Measurements from ENCODE around the gene CLASRP. TPM values are rescaled to one million over a fixed set of nuclear protein-coding genes. Genes with fewer than 3 reads are reported as not detected.

CLASRP gene
- polyA plus RNA-seq, 1 experiment = 12.4 TPM

DNA sequence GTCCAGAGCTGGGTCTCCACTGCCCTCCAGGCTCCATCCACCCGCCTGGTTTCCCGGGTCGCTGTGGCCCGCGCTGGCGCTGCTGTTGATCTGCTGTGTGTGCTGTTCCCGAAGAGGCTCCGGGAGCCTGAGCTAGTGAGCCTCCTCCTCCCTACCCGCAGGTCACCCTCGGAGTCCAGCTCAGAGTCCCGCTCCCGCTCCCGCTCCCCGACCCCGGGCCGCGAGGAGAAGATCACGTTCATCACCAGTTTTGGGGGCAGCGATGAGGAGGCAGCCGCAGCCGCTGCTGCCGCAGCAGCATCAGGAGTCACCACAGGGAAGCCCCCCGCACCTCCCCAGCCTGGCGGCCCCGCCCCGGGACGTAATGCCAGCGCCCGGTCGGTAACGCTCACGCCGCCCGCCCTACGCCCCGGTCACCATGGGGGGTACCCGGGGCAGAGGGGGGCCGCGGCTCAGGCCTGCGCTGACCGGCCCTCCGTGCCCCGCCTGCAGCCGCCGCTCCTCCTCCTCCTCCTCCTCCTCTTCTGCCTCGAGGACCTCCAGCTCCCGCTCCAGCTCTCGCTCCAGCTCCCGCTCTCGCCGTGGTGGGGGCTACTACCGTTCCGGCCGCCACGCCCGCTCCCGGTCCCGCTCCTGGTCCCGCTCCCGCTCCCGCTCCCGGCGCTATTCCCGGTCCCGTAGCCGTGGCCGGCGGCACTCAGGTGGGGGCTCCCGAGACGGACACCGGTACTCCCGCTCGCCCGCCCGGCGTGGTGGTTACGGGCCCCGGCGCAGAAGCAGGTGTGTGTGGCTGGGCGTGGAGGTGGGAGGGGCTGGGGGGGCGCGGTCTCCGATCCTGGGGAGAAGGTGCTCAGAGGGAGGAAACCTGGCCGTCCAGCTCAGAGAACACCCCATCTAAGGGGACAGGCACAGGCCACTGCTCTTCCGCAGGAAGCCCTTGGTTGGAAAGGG lies 25.3 kb downstream of the CLASRP start:
- DNase-seq (ENCODE audit: low read depth, low spot score) = no peak
- H3K9me3 ChIP-seq (ENCODE audit: control insufficient read depth, insufficient read depth, low read length) = no peaks in the 10 kb centered on the region; the same call in 1 of the 2 replicates
- ChIA-PET CTCF (no interaction called here), POLR2A (no interaction called here)
- H3K27me3 ChIP-seq (ENCODE audit: control insufficient read depth, insufficient read depth, low read length) = no peaks in the 10 kb centered on the region
- TF ChIP-seq, protein P1, sequence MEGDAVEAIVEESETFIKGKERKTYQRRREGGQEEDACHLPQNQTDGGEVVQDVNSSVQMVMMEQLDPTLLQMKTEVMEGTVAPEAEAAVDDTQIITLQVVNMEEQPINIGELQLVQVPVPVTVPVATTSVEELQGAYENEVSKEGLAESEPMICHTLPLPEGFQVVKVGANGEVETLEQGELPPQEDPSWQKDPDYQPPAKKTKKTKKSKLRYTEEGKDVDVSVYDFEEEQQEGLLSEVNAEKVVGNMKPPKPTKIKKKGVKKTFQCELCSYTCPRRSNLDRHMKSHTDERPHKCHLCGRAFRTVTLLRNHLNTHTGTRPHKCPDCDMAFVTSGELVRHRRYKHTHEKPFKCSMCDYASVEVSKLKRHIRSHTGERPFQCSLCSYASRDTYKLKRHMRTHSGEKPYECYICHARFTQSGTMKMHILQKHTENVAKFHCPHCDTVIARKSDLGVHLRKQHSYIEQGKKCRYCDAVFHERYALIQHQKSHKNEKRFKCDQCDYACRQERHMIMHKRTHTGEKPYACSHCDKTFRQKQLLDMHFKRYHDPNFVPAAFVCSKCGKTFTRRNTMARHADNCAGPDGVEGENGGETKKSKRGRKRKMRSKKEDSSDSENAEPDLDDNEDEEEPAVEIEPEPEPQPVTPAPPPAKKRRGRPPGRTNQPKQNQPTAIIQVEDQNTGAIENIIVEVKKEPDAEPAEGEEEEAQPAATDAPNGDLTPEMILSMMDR (IDR thresholded peaks at IDR 0.05; ENCODE audit: low read depth, low read length) = no peak
- no peak overlapping the region for H3K4me3 ChIP-seq (ENCODE audit: low read depth, low read length)
- H3K27ac ChIP-seq (ENCODE audit: low read depth, low read length) = no peak overlapping the region

DNA sequence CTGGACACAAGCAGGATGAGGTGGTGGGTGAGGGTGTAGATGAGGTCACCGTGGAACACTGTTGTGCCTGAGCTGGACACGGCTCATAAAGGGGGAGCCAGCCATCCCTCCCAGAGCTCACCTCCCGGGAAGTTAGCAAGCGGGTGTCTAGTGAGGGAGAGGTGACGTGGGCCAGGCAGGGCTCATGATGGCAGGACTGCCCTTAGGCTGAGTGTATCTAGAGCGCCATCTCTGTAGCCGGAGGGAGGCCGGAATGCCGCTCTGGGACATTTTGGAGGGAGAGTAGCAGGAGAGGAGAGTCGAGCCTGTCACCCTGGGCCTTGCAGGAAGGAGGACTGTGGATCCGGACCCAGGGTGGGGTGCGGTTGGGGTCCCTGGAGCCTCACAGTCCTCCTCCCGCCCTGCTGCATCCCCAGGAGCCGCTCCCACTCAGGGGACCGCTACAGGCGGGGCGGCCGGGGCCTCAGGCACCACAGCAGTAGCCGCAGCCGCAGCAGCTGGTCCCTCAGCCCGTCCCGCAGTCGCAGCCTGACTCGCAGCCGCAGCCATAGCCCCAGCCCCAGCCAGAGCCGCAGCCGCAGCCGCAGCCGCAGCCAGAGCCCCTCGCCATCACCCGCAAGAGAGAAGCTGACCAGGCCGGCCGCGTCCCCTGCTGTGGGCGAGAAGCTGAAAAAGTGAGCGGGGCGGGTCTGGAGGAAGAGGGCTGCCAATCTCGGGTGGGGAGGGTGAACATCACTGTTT lies 28.2 kb downstream of the CLASRP start:
- TF ChIP-seq, protein P1 (IDR thresholded peaks at IDR 0.05; ENCODE audit: low read depth, low read length) = no peak
- ChIA-PET CTCF (interaction anchor here (0.6 kb wide), 1 partner anchor 13 kb away, joined by 3 read pairs; no protein-coding TSS in a partner anchor), POLR2A (no interaction called here)
- H3K9me3 ChIP-seq (ENCODE audit: control insufficient read depth, insufficient read depth, low read length) = no peaks in the 10 kb centered on the region; the same call in 1 of the 2 replicates
- no peak for DNase-seq (ENCODE audit: low read depth, low spot score)
- no peaks in the 10 kb centered on the region for H3K27me3 ChIP-seq (ENCODE audit: control insufficient read depth, insufficient read depth, low read length)
- H3K4me3 ChIP-seq (ENCODE audit: low read depth, low read length) = no peak overlapping the region
- H3K27ac ChIP-seq (ENCODE audit: low read depth, low read length) = no peak overlapping the region

DNA sequence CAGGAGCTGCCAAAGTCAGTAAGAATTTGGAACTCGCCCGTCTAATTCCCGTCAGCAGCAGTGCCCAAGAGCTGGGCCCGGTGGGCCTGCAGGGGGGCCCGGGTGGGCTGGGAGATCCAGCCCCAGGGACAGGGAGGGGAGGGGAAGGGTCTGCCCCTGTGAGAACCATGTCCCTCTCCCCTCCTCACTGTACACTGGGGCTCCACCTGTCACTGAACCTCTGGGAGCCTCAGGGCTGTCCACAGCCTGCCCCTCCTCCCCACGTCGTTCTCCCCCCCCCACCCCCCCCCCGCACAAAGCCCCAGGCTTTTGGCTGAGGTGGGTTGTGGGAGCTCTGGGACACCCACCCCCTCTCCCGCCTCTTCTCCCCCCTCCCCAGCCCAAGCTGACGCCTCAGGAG lies 29.2 kb downstream of the CLASRP start:
- Histone ChIP-seq H3K9me3 (ENCODE audit: control insufficient read depth, insufficient read depth, low read length) (no peaks in the 10 kb centered on the region; the same call in 1 of the 2 replicates), H3K27me3 (ENCODE audit: control insufficient read depth, insufficient read depth, low read length) (no peaks in the 10 kb centered on the region), H3K4me3 (ENCODE audit: low read depth, low read length) (no peak overlapping the region), H3K27ac (ENCODE audit: low read depth, low read length) (no peak overlapping the region)
- ChIA-PET CTCF (interaction anchor here (1.1 kb wide), 1 partner anchor 8 kb away, joined by 9 read pairs; no protein-coding TSS in a partner anchor), POLR2A (interaction anchor here (0.5 kb wide), 1 partner anchor 12 kb away, joined by 3 read pairs; no protein-coding TSS in a partner anchor)
- DNase-seq (ENCODE audit: low read depth, low spot score) = no peak
- TF ChIP-seq, protein P1 (IDR thresholded peaks at IDR 0.05; ENCODE audit: low read depth, low read length) = no peak

DNA sequence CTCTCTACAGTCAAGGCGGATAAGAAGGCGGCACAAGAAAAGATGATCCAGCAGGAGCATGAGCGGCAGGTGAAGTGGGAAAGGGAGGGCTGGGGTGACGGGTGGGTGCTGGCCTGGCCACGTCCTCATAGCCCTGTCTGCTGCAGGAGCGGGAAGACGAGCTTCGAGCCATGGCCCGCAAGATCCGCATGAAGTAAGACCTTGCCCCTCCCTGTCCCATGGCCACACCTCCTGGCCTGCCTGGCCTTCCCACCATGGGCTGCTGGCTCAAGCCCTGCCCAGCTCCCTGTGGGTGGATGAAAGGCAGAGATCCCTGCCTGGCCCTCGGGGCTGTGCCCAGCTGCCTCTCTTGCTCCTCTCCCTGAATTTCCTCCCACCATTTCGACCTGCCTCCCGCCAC lies 30.2 kb downstream of the CLASRP start:
- Histone ChIP-seq H3K27ac (ENCODE audit: low read depth, low read length) (no peak overlapping the region), H3K4me3 (ENCODE audit: low read depth, low read length) (no peak overlapping the region), H3K9me3 (ENCODE audit: control insufficient read depth, insufficient read depth, low read length) (no peaks in the 10 kb centered on the region; the same call in 1 of the 2 replicates), H3K27me3 (ENCODE audit: control insufficient read depth, insufficient read depth, low read length) (no peaks in the 10 kb centered on the region)
- POLR2A ChIA-PET = no interaction called here
- no peak for DNase-seq (ENCODE audit: low read depth, low spot score)
- TF ChIP-seq, protein P1 (IDR thresholded peaks at IDR 0.05; ENCODE audit: low read depth, low read length) = no peak
- CTCF ChIA-PET = interaction anchor here (1.1 kb wide), 1 partner anchor 9 kb away, joined by 9 read pairs; no protein-coding TSS in a partner anchor
